Adrenal gland (tissue), 12 donors: ENCODE data around the gene E2F8. TPM values are rescaled to one million over a fixed set of nuclear protein-coding genes. Genes with fewer than 3 reads are reported as not detected.
A peak's percentile ranks its signal among the peaks of the same experiment; 100 is the strongest.

ENCODE experiments used
- DNase-seq, 7 donors: peaks; one replicate each; pipeline ENCODE4 v3.0.0-alpha.2; 2019 to 2020
- H3K27ac ChIP-seq, 5 donors: fragments of 200-600 bp; sonication (generic) in 4 of 5; 1 replicate in 3 of 5; 2 replicates in 2 of 5; pipeline versions ENCODE4 v1.5.1 to v1.8.0; 2016 to 2020; ENCODE audit warnings: mild to moderate bottlenecking in 1 of 5
- H3K27me3 ChIP-seq: fragments of 200-600 bp; 2 replicates; pipeline ENCODE4 v1.8.0; 2021
- H3K36me3 ChIP-seq, 2 donors: fragments of 200-600 bp; replicated peaks in 1 of 2; 1 replicate in 1 of 2; 2 replicates in 1 of 2; pipeline versions ENCODE4 v1.5.1 to v1.8.0; 2018 to 2022
- H3K4me1 ChIP-seq, 2 donors: fragments of 200-600 bp; replicated peaks in 1 of 2; 1 replicate in 1 of 2; 2 replicates in 1 of 2; pipeline versions ENCODE4 v1.5.1 to v1.8.0; 2018 to 2021
- H3K4me3 ChIP-seq, 4 donors: fragments of 200-600 bp; sonication (generic) in 3 of 4; one replicate each; pipeline ENCODE4 v1.5.1; 2016 to 2018
- H3K9me3 ChIP-seq, 3 donors: fragments of 200-600 bp; sonication (generic) in 1 of 3; replicated peaks in 1 of 3; 1 replicate in 2 of 3; 2 replicates in 1 of 3; pipeline versions ENCODE4 v1.5.1 to v1.8.0; 2016 to 2021
- CTCF ChIP-seq, 6 experiments: fragments of 450-650 bp in 4 of 6; fragments of 200-600 bp in 2 of 6; sonication (generic) in 1 of 6; IDR thresholded peaks; 1 replicate in 5 of 6; 2 replicates in 1 of 6; pipeline versions ENCODE4 v1.5.1 to v1.8.0; 2016 to 2021; ENCODE audit warnings: antibody characterized with exemption in 6 of 6, mild to moderate bottlenecking in 2 of 6, moderate library complexity in 1 of 6
- POLR2A ChIP-seq, 2 donors: fragments of 450-650 bp; IDR thresholded peaks; one replicate each; pipeline ENCODE4 v1.6.1; 2017; ENCODE audit warnings: antibody characterized with exemption in 2 of 2, mild to moderate bottlenecking in 2 of 2, moderate library complexity in 1 of 2
- WGBS, 4 donors: extraction: QIAGEN DNeasy Blood & Tissue Kit in 2 of 4; methylation state at CpG; one replicate each; pipeline versions ENCODE4 v1.1.5 to v1.1.7; 2013 to 2017; 5-methylcytosine and 5-hydroxymethylcytosine counted together
- intact Hi-C, 2 donors: fragments of 100-400 bp; cut with DNase I; formaldehyde crosslinking; loops; one replicate each; pipeline versions ENCODE4 v1.14.1 to v1.15.0; 2022 to 2023
- polyA plus RNA-seq, 3 donors: library from polyadenylated mRNA; stranded (reverse); fragments of 200-250 nt in 2 of 3; fragments of 350-450 nt in 1 of 3; fragmentation: Illumina TruSeq in 1 of 3; extraction: RNeasy Lipid Tissue Mini Kit (QIAGEN cat#74804) in 1 of 3; gene quantifications; one replicate each; pipeline ENCODE4 v1.2.3, GENCODE V29; 2013 to 2014
- total RNA-seq, 9 donors: library from RNA; depleted of rRNA in 4 of 9; stranded (reverse); fragments of >200 nt in 4 of 9; fragments of 120-200 nt in 1 of 9; fragmentation: NEBNext Ultra II Directional in 1 of 9; extraction: Animal tissue kit (Norgen Biotek cat#: 25700) in 1 of 9; gene quantifications; one replicate each; pipeline versions ENCODE4 v1.1.0 to v1.2.4, GENCODE V29; 2013 to 2023
- donor health status: healthy with polysubstance abuse.
- donor health status: Bipolar disorder and iron deficiency.
- donor health status: DM: yes; HTN: yes; CAD: no.
- donor health status: DM: no; HTN: no; CAD: no.
- donor health status: DM: no; HTN: no; CAD: no.
- donor health status: DM: yes; HTN: yes; CAD: no.

E2F8 gene
- total and polyA plus RNA-seq, 12 donors = 0.07 to 4.4 (median 0.47) TPM; not detected in 2

DNA sequence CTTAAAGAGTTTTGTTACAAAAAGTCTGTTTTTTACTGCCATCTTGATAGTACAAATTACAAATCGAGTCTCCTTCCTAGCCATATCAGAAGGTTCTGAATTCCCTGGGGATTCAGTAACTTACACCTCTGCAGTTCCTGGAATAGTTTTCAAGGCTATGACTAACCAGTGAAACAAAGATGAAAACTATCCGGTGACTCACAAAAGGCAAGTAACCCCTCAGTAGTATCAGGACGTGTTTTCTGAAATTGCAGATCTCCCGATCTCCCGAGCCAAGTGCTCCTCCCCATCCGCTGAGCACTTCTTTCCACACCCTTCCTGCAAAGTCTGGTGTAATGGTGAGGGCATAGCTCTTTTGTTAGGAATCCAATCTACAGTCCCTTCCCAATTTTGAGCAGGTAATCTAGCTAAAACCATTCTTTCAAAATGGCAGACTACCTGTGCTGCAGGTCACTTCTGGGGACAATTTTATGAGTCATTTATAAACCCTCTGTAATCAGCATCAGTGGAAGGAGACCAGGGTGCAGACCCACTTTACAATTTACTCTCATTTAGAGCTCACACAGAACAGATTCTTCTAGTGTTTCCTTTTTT, 7.7 kb downstream of the E2F8 start:
- TF ChIP-seq POLR2A (IDR thresholded peaks at IDR 0.05) (no peak), CTCF (IDR thresholded peaks at IDR 0.05) (no peak)
- intact Hi-C loops = no loop called here
- WGBS, 4 donors = 31 to 64% (median 36%) methylated on average over 5 to 6 of the region's 6 CpGs
- DNase-seq = peak in 2 of 7 donors; percentile 29 to 33
- no peaks in the 10 kb centered on the region for H3K4me1 ChIP-seq
- no peak overlapping the region for H3K4me3 ChIP-seq
- no peaks in the 10 kb centered on the region for H3K36me3 ChIP-seq
- no peaks in the 10 kb centered on the region for H3K9me3 ChIP-seq
- no peak overlapping the region for H3K27ac ChIP-seq
- H3K27me3 ChIP-seq = no peaks in the 10 kb centered on the region

GRCh38 chr11:19229671-19230070, 11.1 kb downstream of the E2F8 start:
- WGBS, 4 donors = 87 to 90% (median 89%) methylated on average over 4 to 5 of the region's 5 CpGs
- TF ChIP-seq CTCF (IDR thresholded peaks at IDR 0.05) = no peak
- TF ChIP-seq POLR2A (IDR thresholded peaks at IDR 0.05) = no peak
- intact Hi-C loops = no loop called here
- no peaks in the 10 kb centered on the region for H3K9me3 ChIP-seq
- no peak for DNase-seq
- H3K36me3 ChIP-seq = no peaks in the 10 kb centered on the region
- no peak overlapping the region for H3K27ac ChIP-seq
- no peak overlapping the region for H3K4me3 ChIP-seq
- H3K4me1 ChIP-seq = no peaks in the 10 kb centered on the region
- no peaks in the 10 kb centered on the region for H3K27me3 ChIP-seq

DNA sequence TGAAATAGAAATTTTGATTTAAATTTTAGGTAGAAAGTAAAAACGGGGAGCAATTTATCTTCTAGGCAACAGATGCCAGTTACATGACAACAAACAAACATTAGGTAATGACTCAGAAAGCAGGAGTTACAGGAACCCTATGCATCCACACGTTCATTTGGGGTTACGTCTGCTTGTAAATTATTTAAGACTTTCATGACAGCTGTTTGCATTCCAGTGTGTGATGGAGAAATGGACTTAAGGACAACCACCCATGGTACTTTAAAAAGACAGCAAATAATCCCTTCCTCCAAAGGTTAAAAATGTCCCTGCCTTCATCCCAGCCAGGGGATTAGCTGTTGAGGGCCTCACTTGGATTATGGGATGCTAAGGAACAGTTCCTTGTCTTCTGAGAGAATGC, 11.8 kb downstream of the E2F8 start:
- H3K4me1 ChIP-seq = no peaks in the 10 kb centered on the region
- H3K4me3 ChIP-seq = no peak overlapping the region
- WGBS, 4 donors = 84 to 89% (median 88%) methylated on average over 3 of the region's 3 CpGs
- intact Hi-C loops = no loop called here
- TF ChIP-seq POLR2A (IDR thresholded peaks at IDR 0.05) (no peak), CTCF (IDR thresholded peaks at IDR 0.05) (no peak)
- no peak overlapping the region for H3K27ac ChIP-seq
- no peaks in the 10 kb centered on the region for H3K36me3 ChIP-seq
- no peaks in the 10 kb centered on the region for H3K9me3 ChIP-seq
- DNase-seq = no peak
- no peaks in the 10 kb centered on the region for H3K27me3 ChIP-seq

GRCh38 chr11:19226378-19227195, 14.2 kb downstream of the E2F8 start:
- no peak for TF ChIP-seq POLR2A (IDR thresholded peaks at IDR 0.05)
- no peak for TF ChIP-seq CTCF (IDR thresholded peaks at IDR 0.05)
- Histone ChIP-seq H3K4me1 (no peaks in the 10 kb centered on the region), H3K4me3 (no peak overlapping the region), H3K27me3 (no peaks in the 10 kb centered on the region), H3K36me3 (no peaks in the 10 kb centered on the region), H3K27ac (no peak overlapping the region), H3K9me3 (no peaks in the 10 kb centered on the region)
- intact Hi-C loops = no loop called here
- DNase-seq = no peak
- WGBS, 4 donors = 90 to 96% (median 93%) methylated on average over 6 of the region's 6 CpGs
